ENCODE results near the gene LMF1. TPM values are rescaled to one million over a fixed set of nuclear protein-coding genes. Genes with fewer than 3 reads are reported as not detected.

The LMF1 gene
- 13.9 TPM for polyA plus RNA-seq (ENCODE audit: insufficient read length)

DNA sequence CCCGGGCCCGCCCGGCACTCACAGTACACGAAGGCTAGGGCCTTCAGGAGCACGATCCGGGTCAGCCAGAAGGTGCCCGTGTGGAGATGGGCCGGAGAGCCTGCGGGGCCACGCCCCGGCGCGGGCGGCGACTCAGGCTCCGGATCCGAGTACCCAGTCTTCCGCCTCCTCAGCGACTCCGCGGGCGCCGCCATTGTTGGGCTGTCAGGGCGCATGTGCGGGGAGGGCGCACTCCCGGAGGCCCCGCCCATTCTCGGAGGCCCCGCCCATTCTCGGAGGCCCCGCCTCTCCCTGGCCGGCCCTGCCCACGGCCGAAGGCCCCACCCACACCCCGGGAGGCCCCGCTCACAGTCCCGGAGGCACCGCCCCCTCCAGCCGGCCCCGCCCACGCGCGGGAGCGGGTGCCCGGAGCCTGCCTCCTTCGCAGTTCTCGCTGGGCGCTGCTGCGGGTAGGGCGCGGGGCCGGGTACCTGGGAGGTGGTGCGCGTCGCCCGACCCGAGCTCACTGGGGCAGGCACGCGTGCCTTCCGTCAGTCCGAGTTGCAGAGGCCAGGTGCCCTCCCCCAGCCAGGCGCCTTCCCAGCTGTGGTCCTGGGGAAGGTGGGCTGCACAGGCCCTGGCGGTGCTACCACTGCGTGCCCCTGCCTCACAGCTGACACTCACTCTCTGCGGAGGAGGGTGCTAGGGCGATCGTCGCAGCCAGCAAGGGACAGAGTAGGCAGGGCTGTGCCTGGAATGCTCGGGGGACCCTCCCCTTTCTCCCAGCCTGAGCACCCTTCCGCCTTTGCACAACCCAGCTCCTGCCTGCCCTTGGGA is at the start of gene LMF1:
LMF1 (minus strand) TSS at position 219 of the 816 bp plus-strand sequence; CDS start at position 215, 4 bp downstream.
- peak; percentile 90 for DNase-seq

DNA sequence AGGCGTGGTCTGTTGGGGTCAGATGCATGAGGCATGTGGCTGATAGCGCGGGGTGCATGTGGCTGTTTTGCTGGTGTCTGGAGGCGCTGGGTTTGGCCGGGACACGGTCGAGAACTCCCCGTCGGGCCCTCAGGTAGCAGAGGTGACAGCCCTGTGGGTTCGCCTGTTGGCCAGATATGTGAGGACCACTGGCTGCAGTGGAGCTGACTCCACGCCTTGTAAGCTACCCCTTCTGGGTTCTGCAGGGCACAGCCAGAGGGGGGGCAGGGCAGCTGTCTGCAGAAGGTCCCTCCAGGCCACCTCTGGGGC is 49.3 kb upstream of the LMF1 start:
- no peak for DNase-seq

DNA sequence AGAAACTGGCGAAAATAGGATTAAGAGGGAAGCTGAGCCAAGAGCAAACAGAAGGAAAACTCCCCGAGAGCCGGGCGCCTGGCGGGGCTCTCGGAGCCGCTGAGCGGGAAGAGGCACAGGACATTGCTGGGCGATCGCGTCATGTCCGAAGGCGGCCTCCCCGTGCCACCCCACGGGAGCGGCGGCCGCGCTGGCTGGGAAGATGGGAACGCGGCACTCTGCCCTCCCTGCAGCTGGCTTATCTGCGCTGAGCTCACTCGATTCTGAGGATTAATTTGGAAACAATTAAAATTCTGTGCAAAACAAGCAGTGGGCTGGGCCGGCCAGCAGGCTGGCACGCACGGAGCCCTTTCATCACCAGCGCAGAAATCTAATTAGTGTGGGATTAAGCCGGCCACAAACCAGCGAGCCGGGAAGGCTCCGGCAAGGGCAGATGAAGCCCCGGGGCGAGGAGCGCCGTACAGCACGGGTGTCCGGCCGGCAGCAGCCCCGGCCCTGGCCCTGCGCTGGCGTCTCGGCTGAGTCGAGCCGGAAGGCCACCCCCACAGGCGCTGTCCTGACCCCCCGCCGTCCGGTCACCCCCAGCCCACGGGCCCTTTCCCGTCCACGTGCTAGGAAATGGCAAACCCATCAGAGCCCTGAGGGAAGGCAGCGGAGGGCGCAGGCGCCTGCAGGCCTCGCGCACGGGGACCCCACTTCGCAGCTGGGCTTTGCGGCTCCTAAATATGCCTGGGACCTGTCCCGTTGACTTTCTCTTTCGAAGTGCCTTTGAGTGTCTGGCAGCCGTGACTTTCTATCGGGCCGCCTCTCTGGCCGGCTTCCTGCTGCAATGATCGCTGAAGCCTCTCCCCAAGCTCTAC is 48.7 kb upstream of the LMF1 start:
- peak; percentile 67 for DNase-seq

DNA sequence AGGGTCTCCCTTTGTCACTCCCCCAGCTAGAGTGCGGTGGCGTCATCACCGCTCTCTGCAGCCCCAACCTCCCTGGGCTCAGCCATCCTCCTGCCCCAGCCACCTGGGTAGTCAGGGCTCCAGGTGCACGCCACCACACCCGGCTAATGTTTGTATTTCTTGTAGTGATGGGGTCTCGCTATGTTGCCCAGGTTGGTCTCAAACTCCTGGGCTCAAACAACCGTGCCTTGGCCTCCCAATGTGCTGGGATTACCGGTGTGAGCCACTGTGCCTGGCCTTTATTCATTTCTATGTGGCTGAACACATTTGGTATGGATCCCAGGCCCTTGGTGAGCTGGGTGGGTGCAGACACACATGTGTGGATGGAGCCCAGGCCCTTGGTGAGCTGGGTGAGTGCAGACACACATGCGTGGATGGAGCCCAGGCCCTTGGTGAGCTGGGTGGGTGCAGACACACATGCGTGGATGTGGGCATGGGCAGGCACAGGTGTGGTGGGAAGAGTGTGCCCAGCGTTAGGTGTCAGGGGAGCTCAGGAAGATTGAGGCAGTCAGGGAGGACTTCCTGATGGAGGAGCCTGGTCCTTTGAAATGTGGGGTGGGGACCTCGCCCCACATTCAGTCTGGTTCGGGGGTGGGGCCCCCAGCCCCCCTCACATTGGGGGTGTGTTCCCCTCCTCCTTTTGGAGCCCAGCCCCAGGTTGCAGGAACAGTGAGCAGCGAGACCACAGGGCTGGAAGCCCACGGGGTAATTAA is 47.8 kb upstream of the LMF1 start:
- DNase-seq = no peak

DNA sequence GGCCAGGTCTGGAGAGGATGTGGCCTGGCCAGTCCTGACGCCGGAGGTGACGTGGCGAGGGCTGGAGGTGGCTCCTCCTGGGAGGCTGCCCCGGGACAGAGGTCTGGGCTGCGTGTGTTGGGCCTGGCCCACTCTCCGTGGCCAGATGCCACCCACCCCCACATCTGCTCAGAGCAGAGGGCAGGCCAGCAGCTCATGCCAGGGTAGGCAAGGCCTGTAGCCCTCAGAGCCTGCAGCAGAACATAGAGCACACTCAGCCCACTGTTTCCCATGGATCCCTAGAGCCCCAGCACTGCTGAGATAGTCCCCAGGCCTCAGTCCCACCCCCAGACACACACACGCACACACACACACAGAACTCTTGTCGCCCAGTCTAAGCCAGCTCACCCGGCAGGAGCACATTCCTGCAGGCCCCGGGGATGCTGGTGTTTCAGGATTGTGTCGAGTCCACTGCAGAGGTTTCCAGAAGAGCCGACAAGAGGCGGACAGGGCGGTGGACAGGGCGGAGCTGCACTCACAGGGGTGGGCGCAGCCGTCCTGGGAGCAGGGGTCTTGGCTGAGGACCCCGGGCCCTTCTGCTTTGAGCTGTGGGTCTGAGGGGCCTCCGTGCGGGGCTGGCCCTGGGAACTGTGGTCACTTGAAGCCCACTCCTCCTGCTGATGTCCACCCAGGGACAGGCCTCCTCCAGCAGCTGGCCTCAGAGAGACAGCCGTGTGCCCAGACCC is 44.1 kb upstream of the LMF1 start:
- DNase-seq = no peak

DNA sequence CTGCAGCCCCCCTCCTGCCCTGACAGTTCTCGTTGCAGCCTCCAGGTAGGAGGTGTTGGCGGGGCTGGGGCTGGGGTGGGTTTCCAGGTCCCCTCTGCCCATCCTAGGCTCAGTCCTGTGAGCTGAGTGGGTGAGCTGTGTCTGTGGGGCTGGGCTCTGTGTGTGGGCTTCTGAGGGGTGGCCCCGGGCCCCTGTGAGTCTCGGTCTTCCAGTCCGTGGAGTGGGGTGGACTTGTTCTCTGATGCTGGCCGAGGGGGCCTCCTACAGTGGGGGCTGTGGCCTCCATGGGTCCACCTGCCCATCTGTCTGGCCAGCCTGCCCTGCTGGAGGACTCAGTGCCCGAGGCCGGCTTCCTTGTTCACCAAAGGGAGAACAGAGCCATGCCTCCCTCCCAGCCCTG is 43.4 kb upstream of the LMF1 start:
- no peak for DNase-seq

DNA sequence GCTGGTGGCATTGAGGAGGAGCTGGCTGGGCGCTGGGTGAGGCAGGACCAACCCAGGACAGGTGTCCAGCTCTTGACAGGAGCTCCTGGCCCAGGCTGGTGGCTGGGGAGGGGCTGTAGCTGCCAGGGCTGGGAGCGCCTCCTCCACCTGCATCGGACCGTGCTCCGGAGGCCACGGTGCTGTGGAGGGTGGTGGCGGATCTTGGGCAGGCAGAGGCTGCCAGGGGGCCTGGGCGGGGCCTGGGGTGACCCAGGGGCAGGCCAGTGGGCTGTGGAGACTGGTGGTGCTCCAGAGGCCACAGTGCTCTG is 42.8 kb upstream of the LMF1 start:
- DNase-seq = no peak

DNA sequence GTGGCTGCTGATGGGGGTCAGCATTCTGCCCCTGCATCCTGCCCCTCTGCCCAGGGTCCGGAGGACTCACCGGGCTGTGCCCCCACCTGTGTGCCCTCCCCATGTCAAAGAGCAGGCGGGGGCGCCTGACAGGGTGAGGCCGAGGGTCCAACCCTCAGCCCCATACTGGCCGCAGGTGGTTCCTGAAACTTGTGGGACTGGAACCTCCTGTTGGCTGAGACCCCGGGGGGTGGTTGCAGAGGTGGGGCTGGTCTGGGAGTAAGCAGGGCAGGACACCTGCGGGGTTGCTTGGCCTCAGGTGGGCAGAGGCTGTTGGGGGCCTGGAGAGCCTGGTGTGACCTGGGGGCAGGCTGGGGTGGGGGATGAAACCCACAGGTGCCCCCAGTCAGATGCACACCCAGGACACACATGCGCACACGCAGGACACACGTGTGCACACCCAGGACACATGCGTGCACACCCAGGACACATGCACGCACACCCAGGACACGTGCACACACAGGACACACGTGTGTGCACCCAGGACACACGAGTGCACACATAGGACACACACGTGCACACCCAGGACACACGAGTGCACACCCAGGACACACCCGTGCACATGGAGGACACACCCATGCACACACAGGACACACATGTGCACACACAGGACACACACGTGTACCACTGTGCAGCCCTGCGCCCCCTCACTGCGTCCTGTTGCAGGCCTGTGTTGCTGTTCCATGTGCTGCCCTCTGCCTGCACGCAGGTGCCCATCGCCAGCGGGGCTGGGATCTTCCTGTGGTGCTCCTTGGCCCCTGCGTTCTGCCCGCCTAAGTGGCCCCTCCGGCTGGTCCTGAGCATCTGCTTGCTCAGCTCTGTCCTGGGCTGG is 42.2 kb upstream of the LMF1 start:
- no peak for DNase-seq

DNA sequence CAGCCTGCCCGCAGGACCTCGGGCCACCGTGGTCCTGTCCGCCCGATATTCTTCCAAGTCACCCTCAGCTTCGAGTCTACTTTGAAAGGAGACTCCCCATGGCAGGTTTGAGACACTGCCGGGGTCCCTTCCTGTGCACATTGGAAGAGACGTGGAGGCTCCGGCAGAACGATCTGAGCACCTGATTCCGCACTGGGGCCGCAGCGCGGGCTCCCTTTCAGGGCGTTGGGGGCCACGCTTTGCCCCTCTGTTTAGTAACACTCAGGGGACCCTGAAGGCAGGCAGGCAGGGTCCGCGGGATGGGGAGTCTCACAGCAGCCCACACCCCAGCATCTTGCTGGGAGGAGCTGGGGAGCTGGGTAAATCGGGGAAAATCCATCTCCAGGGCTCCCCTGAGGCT is 41.4 kb upstream of the LMF1 start:
- DNase-seq = no peak

DNA sequence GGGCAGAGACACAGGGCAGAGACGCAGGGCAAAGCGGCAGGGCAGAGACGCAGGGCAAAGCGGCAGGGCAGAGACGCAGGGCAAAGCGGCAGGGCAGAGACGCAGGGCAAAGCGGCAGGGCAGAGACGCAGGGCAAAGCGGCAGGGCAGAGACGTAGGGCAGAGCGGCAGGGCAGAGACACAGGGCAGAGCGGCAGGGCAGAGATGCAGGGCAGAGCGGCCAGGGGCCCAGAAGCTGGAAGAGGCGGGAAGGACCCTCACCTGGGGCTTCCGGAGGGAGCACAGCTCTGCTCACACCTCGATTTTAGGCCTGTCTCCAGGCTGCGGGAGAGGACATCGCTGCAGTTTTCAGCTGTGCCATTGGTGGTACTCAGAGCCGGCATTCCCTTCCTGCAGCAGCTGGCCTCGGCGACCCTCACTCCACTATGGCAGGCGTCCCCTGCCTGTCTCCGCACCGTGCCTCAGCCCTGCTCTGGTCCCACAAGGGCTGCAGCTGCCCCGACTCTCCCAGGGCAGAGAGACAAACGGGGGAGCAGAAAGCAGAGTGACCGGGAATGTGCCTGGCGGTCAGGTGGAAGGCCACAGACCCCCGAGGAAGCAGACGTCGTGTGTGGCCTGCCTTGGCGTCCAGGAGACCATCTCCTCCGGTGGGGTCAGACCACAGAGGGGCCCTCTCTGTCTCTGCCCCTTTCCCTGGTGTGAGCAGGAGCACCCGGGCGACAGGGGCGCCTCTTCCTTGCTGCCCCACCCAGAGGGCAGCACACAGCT is 40.7 kb upstream of the LMF1 start:
- DNase-seq = no peak

DNA sequence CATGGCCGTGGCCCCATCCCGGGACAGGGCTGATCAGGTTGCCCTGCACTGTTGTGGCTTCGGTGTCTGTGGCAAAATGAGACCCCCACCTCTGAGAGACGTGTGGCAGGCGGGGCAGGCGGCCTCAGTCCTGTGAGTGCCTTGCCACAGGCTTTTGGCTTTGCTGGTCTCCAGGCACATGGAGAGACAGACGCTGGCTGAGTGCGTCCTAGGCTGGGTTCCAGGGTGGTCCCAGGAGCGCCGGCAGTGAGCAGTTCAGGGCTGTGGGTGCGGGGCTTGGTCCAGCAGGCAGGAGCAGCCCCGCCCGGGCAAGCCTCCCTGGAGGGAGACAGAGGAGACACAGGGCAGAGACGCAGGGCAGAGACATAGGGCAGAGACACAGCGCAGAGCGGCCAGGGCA is 40.0 kb upstream of the LMF1 start:
- DNase-seq = no peak

DNA sequence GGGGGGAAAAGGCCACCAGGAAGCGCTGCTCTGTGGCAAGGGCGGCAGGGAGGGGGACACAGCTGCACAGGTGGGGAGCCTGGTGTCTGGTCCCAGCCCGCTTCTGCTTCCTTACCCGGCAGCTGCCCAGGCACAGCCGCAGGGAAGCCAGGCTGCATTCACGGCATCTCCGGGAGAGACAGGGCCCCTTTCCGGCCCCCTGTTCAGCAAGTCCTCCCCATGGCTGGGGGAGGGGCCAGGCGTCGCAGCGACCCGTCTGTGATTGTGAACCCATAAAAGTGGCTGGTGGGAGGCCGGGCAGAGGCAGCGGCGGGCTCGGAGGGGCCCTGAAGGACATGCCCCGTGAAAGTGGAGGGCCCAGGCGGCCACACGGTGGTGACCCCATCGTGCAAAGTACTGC is 39.5 kb upstream of the LMF1 start:
- DNase-seq = no peak

DNA sequence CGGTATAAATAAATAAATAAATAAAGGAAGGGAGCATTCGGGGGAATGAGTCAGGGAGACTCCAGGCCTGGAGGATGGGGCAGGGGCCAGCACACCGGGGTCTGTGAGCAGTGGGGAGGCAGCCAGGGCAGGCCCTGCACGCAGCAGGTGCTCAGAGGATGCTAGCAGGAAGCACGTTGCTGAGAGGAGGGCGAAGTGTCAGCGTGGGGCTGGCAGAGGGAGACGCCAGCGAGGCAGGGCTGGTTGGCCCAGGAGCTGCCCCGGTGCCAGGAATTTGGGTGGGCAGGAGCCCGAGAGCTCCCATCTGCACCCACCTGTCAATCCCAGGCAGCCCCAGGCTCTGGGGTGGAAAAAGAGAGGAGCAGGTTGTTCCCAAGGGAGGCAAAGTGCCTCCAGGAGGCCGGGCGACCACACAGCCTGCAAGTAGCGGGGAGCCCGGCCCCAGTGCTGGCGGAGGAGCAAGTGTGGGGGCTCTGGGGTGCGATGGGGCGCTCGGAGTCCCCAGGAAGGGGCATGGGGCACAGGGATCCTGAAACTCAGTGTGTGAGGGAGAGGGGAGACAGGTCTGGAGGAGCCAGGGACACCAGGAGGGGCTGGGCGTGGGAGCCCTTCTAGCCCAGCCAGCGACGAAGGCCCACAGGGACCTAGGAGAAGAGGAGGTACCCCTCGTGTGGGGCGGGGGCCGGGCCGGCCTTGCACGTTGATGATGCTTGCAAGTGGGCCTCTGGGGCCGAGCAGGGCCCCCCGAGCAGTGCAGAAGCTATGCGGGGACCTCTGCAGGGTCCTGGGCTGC is 38.8 kb upstream of the LMF1 start:
- no peak for DNase-seq

DNA sequence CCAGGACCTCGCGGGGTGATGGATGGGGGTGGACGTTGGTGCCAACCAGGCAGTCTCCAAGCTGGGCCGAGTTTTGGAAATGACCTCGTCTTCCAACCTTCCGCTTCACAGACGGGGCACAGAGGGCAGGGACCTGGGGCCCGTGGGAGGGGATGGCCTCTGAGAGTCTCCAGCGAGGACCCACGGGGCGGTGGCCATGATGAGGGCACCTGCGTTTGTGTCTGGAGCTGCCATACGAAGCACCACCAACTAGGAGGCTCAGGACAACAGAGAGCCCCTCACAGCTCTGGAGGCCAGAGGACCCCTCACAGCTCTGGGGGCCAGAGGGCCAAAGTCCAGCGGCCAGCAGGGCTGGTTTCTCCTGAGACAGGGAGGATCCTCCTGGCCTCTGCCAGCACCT is 37.3 kb upstream of the LMF1 start:
- DNase-seq = no peak

DNA sequence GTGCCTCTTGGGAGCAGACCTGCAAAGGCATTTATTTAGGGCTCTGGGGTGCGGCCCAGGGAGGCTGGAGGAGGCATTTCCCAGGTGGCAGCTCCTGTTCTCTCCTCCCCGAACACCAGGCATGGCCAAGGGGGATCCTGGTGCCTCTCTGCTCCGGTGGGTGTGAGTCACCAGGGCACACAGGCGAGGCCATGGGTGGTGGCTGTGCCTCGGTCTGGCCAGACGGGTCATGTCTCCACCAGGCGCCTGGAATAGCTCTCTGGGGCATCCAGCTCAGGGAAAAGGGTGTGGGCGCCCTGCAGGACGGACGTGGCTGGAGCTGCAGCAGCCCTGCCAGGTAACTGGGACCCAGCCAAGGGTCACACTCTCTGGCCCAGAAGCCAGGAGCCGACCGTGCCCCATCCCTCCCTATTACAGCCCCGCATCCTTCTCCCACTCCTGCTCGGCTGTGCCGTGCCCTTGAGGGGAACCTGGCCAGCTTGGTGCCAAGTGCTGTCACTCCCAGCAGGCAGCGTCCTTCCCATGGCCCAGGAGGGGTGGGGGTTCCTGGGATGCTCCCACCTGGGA is 36.6 kb upstream of the LMF1 start:
- DNase-seq = no peak

DNA sequence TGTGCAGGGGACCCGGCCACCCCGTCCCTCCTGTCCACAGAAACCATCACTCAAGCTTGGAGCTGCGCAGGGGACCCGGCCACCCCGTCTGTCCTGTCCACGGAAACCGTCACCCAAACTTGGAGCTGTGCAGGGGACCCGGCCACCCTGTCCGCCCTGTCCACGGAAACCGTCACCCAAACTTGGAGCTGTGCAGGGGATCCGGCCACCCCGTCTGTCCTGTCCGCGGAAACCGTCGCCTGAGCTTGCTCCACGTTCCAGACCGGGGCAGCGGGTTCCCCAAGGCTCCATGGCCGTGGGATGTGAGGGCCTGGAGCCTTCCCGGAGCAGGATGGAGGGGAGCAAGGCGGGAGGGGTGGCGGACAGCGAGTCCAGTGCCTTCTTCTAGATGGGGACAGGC is 36.0 kb upstream of the LMF1 start:
- DNase-seq = no peak

DNA sequence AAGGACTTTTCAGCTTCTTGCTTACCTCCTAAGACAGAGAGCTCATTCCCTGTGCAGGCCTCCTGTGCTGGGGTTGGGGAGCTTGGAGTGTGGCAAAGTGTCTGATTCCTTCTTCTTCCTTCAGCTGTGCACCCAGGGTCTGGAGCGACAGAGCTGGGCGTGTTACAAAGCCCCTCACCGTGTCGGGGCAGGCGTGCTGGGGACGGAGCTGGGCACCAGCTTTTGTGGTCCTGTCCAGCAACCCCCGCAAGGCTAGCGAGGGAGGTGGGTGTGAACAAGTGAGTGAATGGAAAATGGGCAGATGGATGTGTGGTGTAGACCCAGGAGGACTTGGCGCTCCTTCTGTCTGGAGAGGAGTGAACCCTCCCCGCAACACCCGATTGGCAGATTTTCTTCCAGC is 34.5 kb upstream of the LMF1 start:
- no peak for DNase-seq

DNA sequence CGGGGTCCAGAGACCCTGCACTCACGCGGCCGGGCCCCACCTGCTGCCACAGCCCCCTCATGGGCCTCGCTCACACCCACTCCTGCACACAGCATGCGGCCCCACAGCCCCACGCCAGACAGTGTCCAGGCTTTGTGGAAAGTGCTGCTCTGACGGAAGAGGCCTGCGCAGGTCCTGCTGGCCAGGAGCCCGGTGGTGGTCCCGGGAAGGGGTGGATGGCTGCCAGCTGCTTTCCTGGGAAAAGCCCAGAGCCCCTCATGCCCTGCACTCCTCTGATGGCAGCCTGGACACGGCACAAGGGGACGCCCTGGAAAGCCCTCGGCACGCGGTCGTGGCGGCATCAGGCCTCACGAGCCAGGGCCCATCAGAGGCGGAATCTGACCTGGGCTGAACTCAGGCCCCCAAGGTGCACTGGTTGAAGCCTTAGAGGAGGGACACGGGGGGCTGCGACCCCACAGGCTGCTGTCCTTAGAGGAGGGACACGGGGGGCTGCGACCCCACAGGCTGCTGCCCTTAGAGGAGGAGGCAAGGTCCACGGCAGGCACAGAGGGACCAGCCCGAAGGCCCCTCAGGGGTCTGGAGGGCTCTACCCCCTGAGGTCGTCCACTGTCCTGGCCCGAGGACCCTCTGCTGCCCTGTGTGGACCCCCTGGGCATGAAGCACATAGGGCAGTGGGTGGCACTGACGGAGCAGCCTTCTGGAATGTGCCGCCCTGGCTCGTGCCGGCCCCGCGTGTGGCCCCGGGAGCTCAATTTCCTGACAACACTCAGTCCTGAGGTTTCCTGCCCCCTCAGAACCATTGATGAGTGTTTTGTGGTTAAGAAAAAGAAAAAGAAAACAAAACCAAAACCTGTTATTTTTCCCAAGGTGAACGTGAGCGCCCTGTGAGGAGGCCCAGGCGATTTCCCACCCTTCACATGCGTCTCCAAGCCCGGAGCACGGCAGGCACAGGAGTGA is 32.9 kb upstream of the LMF1 start:
- no peak for DNase-seq

Data from hindlimb muscle (tissue), 1 donor.